Stimulated activated CD8-positive, alpha-beta memory T cell treated with anti-CD3 and anti-CD28 coated beads, Interleukin-12 subunit alpha, Interleukin-12 subunit beta, amount 100 ng/mL, for 24 hours (primary cell): Measurements from ENCODE around the gene ETV7.
"Not testable (repeated sequence)": the region's sequence is repeated elsewhere in the genome, so short reads cannot be mapped to it uniquely, and the experiment has no call there.

ENCODE experiments used
- DNase-seq: peaks from one replicate; pipeline ENCODE4 v3.0.0-alpha.2; 2020; ENCODE audit errors: extremely low read depth

The ETV7 gene

DNA sequence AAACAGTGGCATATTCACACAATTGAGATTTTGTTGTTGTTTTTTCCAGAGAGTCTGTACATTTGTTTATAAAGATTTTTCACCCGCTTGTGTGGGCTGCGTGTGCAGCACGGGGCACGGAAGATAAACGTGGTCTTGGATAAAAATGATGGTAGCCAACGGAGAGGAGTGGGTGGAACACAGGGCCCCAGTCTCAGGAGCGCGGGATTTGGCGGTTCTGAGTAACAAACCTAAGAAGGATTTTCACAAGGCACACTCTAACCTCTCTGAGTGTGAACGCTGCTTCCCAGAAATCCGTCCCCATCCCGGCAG lies 47.2 kb downstream of the ETV7 start:
- DNase-seq = no peak

DNA sequence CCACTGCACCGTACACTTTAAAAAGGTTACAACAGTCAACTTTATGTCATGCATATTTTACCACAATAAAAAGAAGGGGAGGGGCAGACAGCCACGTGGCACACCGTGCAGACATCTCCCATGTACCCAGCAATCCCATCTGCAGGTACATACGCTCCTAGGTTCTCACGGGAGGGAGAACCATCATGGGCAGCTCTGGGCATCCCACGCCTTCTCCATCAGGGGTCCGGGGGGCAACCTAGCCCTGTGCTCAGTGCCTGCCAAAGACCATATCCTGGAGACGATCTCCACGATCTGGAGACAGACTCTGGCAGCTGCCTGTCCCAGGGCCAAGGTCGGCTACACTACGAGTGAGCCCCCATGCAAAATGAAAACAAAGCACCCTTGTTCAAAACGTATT lies 48.3 kb downstream of the ETV7 start:
- no peak for DNase-seq

DNA sequence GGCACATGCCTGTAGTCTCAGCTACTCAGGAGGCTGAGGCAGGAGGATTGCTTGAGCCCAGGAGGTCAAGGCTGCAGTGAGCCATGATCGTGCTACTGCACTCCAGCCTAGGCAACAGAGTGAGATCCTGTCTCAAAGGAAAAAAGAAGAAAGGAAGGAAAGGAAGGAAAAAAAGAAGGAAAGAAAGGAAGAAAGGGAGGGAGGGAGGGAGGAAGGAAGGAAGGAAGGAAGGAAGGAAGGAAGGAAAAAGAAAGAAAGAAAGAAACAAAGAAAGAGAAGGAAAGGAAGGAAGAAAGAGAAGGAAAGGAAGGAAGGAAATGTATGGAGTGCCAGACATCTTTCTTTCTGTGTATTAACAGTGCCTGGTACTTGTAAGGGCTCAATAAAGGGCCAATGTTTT lies 49.2 kb downstream of the ETV7 start:
- DNase-seq = not testable (repeated sequence)

GRCh38 chr6:36337814-36338213 lies 49.7 kb downstream of the ETV7 start:
- no peak for DNase-seq

DNA sequence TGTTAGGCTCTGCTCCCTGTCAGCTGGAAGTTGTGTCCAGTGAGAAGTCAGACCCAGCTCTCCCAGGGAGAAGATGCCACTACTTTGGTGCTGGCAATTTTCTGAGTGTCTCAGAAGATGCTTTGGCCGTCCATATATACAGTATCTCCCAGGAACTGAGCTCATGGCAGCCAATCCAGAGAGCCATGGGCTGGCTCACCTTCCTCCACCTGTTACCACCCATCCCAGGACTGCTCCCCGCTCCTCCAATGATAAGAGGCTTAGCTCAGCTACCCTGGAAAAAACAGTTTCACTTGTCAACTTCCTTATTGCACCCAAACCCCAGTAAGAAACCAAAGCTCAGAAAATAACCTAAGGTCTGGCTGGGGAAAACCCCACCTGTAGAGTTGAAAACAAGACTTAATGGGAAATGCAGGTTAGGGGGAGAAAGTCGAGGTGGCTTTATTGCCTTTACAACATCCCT lies 50.7 kb downstream of the ETV7 start, which contains the start of gene BNIP5:
BNIP5 (minus strand) TSS at position 110 of the 463 bp plus-strand sequence. CDS start 6,198 bp downstream, outside the sequence.
- no peak for DNase-seq

- no peak for DNase-seq
Measured at GRCh38 chr6:36336208-36336710, 51.2 kb downstream of the ETV7 start.

DNA sequence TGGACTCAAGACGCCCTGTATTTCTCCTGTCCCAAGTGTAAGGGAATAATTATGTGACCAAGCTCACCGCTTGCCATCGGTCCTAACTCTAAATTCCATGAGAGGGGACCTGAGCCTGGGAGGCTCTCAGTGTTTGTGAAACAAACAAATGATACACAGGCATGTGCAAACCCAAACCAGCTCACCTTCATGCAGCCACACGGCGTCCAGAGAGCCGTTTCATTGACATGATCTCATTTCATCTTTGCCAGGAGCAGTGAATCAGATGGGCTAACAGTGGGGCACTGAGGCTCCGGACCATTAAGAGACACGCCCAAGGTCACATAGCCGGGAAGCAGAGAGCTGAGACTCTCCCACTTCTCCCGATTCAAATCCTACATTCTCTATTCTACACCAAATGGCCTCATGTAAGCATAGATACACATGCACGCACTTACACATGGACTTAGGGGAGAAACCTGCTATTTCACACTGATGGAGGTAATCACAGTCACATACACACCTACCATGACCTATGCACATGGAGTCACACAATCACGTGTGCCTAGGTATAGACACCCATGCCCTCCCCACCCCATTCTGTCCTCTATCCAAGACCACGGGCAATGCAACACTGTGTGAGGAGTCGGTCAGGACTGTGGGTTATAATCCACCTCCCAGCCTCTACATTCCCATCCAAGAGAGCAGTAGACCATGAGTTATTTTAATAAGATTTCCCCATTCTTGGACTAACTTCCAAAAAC lies 51.8 kb downstream of the ETV7 start:
- DNase-seq = no peak

- DNase-seq = no peak
Measured at GRCh38 chr6:36334832-36335459, 52.5 kb downstream of the ETV7 start.

DNA sequence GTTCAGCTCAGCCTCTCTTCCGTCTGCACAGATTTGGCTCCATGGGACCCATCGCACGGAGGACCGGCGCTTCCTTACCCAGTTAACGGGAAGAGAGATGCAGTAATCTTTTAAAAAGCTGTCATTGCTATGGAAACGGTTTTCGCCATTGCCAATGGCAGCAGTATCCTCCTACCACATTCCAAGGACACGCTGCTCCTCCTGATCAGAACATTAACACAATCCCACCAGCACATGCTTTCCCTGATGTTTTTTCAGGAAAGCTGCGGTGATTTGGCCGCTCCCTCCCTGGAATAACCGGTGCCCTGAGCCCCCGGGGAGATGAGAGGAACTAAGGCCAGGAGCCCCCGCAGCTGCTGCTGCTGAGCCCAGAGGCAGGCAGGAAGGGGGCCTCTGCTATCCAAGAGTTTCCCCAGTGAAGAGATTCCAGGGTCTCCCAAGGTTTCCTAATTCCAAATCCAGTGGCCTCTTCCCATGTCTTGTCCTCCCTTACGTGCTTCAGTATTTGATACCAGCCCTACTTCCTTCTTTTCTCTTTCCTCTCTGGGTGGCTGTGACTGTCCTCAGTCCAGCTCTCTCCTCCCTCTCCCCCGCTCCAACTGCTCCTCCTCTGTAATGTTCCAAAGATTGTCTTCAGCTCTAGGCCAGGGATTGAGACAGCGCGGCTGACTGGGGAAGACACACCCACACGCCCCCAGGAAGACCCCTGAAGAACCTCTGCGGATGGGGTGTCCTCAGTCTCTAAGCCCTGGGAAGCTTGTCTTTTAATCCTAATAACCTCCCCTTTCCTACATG lies 53.3 kb downstream of the ETV7 start:
- DNase-seq = no peak

DNA sequence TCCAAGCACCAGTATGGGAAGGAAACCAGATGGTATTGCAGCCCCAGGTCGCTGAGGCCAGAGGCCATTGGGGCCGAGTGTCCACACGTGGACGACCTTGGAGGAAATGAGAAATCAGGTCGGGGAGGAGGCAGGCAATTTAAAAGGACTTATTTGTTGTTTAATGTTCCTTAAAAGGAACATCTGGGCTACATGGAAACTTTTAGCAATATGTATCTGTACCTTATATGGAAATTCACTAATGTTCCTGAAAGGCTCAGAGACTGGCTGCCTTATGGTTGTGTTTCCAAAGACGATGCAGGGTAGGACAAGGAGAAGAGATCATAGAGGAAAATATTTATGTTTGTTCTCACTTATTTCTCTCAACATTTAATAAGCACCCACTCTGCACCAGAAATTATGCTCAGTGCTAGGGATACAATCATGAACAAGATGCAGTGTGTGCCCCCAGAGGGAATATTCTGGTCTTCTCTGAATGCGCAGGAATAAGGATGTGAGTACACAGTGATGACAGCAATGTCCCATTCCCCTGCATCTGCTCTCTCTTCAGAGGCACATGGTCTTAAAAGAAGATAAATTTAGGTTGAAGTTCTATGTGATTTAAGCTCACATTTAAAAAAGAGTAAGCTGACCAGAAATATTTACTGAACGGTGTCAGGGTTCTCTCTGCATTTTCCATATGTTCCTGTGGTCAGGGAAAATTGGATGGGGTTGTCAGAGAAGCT lies 54.1 kb downstream of the ETV7 start:
- no peak for DNase-seq

- no peak for DNase-seq
Measured at GRCh38 chr6:36331381-36331780, 56.1 kb downstream of the ETV7 start.

GRCh38 chr6:36330366-36330765 lies 57.1 kb downstream of the ETV7 start:
- no peak for DNase-seq

- no peak for DNase-seq
Measured at GRCh38 chr6:36329798-36330291, 57.6 kb downstream of the ETV7 start.

DNA sequence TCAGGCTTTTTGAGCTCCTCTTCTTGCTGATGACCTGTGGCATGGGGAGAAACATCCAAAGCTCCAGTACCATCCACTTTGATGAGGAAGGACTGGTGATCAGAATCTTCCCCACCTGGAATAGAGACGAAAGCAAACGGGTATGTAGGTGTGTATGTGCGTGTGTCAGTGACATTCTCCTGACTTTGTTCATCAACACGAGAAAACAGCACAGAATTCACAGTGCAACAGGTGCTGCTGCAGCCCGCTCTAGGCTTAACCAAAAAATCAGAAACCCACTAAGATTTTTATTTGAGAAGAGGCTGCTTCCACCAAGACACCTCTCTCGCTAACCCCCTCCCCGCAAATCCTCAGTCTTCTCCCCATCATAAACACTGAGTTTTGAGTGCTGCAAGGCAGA lies 58.9 kb downstream of the ETV7 start:
- no peak for DNase-seq

- DNase-seq = no peak
Measured at GRCh38 chr6:36327919-36328236, 59.6 kb downstream of the ETV7 start.

- no peak for DNase-seq
Measured at GRCh38 chr6:36327226-36327918, 60.1 kb downstream of the ETV7 start.

GRCh38 chr6:36326356-36326995 lies 61.0 kb downstream of the ETV7 start:
- no peak for DNase-seq

DNA sequence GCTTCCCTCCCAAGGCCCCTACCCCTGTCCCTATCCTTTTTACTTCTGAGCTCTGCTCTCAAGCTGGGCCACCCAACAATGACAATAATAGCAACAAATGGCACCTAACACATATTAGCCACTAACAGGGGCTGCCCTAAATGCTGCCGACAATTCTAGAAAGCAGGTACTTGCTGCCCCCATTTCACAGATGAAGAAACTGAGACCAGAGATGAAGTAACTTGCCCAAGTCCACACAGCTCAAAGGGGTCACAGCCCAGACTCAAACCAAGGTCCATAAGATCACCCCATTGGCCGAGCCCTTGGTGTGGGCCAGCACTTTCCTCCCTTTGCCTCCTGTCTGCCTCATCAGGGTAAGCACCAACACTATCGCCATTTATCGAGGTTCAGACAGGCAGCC lies 62.8 kb downstream of the ETV7 start:
- no peak for DNase-seq

DNA sequence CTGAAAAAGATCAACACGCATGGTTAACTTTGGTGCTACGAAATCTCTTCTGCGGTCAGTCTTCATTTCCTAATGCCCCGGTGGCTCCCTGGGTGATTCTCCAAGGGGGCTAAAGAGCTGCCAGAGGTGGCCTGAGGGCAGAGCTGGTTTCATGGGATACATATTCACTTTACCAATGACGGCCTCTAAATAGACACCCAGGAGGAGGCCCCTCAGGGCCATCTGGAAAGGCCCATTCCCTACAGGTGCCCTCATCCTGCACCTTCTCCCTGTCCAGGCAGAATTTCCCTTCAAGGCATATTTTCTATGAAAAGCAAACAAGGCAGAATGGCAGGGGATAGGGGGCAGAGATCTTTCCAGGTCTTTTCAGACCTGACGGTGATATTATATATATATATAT lies 63.3 kb downstream of the ETV7 start:
- DNase-seq = no peak

DNA sequence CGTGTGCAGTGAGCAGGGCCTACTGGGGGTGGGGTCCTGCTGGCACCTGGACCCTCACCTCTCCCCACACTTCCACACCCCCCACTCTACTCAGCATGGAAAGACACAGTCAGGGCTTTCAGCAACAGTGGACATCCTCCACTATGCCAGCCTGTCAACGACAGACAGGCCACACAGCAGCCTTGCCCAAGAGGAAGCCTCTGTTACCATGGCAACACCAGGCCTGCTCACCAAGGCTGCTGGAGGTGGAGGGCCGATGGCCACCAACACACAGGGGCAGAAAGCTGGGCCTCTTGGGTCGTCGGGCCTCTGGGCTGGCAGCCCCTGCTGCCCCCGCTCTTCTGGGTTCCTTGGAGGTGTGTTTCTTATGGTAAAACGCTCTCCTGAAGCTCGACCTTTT lies 64.4 kb downstream of the ETV7 start:
- no peak for DNase-seq

GRCh38 chr6:36322591-36322990 lies 64.9 kb downstream of the ETV7 start:
- no peak for DNase-seq
